ENCODE measurements around the gene ERRFI1.
"Not testable (repeated sequence)": the region's sequence is repeated elsewhere in the genome, so short reads cannot be mapped to it uniquely, and the experiment has no call there.

Gene ERRFI1

GRCh38 chr1:8053878-8054567 lies 27.9 kb upstream of the ERRFI1 start:
- TF ChIP-seq POLR2A (IDR thresholded peaks at IDR 0.05; ENCODE audit: low read length) (no peak), GATA1 (IDR thresholded peaks at IDR 0.05; ENCODE audit: low read depth, low read length) (no peak)
- DNase-seq: no peak

- no peak for DNase-seq
- no peak for TF ChIP-seq POLR2A (IDR thresholded peaks at IDR 0.05; ENCODE audit: low read length)
- no peak for TF ChIP-seq GATA1 (IDR thresholded peaks at IDR 0.05; ENCODE audit: low read depth, low read length)
These were observed 25.5 kb upstream of the ERRFI1 start for GRCh38 chr1:8051650-8052049.

- DNase-seq: not testable (repeated sequence)
These were observed 23.1 kb upstream of the ERRFI1 start for GRCh38 chr1:8049229-8049628.

DNA sequence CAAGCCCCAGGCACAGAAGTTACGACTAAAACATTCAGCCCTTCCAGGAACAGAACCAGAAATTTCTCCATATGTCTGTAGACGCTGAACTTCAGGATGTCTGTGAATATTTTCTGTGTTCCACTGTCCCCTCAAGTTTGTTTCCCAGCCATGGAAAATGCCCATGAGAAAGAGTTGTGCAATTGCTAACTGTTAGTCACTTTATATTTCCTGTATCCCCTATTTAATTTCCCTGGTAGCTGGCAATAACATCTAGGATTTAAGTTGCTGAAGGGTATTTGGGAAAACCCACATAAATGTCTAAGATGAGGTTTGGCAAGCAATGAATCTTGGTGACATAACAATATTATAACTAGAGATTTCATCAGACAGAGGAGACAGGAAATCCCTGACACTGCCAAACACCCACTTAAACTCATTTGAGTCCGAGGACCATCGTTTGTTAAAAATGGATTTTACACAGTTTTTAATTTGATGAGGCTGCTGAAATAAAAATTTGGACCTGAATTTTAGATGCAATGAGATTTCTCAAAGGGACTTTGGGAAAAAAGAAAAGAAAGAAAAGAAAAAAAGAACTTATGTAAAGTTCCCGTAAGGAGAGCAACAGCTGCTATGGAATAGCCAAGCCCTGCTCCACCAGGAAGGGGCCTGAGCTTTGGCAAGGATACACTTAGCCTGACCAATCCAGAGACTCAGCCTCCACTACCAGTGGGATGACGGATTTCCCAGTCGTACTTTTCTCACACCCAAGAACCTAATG lies 21.8 kb upstream of the ERRFI1 start:
- no peak for DNase-seq
- TF ChIP-seq POLR2A (IDR thresholded peaks at IDR 0.05; ENCODE audit: low read length) (no peak), GATA1 (IDR thresholded peaks at IDR 0.05; ENCODE audit: low read depth, low read length) (no peak)

- TF ChIP-seq POLR2A (IDR thresholded peaks at IDR 0.05; ENCODE audit: low read length): no peak
- no peak for TF ChIP-seq GATA1 (IDR thresholded peaks at IDR 0.05; ENCODE audit: low read depth, low read length)
- DNase-seq: no peak
These were observed 21.0 kb upstream of the ERRFI1 start for GRCh38 chr1:8047112-8047511.

DNA sequence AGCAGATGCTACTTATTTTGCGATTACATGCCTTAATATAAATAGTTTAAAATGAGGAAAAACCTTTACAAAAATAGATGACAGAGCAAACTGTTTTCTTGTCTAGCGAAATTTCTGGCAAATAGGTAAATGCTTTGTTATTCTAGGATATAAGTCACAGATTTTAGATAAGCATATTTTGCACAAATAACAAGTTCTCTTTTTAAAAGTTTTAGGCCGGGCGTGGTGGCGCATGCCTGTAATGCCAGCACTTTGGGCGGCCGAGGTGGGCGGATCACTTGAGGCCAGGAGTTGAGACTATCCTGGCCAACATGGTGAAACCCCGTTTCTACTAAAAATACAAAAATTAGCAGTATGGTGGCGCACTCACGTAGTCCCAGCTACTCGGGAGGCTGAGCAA lies 20.3 kb upstream of the ERRFI1 start:
- DNase-seq: no peak
- TF ChIP-seq POLR2A (IDR thresholded peaks at IDR 0.05; ENCODE audit: low read length) (no peak), GATA1 (IDR thresholded peaks at IDR 0.05; ENCODE audit: low read depth, low read length) (no peak)

DNA sequence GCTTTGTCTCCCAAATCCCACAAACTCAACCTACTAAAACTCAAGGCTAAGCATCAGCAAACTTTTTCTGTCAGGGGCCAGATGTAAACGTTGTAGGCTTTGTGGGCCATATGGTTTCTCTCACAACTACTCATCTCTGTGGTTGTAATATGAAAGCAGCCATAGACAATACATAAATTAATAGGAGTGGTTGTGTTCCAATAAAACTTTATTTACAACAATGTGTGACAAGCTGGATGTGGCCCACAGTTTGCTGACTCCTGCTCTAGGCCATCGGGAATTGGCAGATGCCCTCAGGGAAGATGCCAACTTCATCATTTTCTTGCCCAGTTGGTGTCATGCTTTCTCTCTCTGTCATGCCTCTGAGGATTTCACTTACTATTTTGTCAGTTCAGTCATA lies 17.5 kb upstream of the ERRFI1 start:
- TF ChIP-seq GATA1 (IDR thresholded peaks at IDR 0.05; ENCODE audit: low read depth, low read length): no peak
- no peak for TF ChIP-seq POLR2A (IDR thresholded peaks at IDR 0.05; ENCODE audit: low read length)
- no peak for DNase-seq

DNA sequence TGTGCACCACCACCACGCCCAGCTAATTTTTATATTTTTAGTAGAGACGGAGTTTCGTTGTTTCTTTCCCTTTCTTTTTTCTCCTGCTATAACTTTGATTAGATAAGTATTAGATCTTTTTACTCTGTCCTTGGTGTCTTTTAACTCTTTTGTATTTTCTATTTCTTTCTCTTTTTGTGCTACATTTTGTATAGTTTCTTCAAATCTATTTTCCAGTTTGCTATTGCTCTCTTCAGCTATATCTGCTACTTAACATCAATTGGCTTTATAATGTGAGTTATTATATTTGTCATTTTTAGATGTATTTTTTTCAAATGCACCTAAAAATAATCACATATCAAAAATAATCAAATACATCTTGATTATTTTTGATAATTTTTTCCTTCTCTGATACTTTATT lies 16.0 kb upstream of the ERRFI1 start:
- no peak for DNase-seq
- TF ChIP-seq POLR2A (IDR thresholded peaks at IDR 0.05; ENCODE audit: low read length): no peak
- TF ChIP-seq GATA1 (IDR thresholded peaks at IDR 0.05; ENCODE audit: low read depth, low read length): no peak

GRCh38 chr1:8040586-8040985 lies 14.5 kb upstream of the ERRFI1 start:
- TF ChIP-seq POLR2A (IDR thresholded peaks at IDR 0.05; ENCODE audit: low read length) (no peak), GATA1 (IDR thresholded peaks at IDR 0.05; ENCODE audit: low read depth, low read length) (no peak)
- DNase-seq: no peak

- no peak for DNase-seq
- TF ChIP-seq GATA1 (IDR thresholded peaks at IDR 0.05; ENCODE audit: low read depth, low read length) (no peak), POLR2A (IDR thresholded peaks at IDR 0.05; ENCODE audit: low read length) (no peak)
These were observed 13.0 kb upstream of the ERRFI1 start for GRCh38 chr1:8039071-8039470.

- no peak for DNase-seq
- no peak for TF ChIP-seq POLR2A (IDR thresholded peaks at IDR 0.05; ENCODE audit: low read length)
- no peak for TF ChIP-seq GATA1 (IDR thresholded peaks at IDR 0.05; ENCODE audit: low read depth, low read length)
These were observed 9.2 kb upstream of the ERRFI1 start for GRCh38 chr1:8035289-8035688.

DNA sequence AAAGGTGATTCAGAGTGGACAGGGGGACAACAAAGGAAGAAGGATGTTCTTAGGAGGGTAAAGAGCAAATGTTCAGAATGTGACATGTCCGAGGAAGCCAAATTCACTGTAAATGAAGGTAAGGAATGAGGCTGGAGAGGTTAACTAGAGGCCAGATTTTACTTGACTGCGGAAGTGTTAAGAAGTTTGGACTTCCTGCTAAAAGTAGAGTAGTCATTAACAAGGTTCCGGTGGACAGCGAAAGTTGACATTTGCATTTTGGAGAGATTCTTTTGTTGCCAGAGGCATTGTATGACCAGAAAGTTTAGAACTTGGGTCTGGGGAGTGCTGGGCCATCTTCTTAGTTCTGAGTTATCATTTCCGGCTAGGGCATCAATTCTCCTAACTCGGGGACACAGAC lies 7.2 kb upstream of the ERRFI1 start:
- no peak for DNase-seq
- no peak for TF ChIP-seq POLR2A (IDR thresholded peaks at IDR 0.05; ENCODE audit: low read length)
- no peak for TF ChIP-seq GATA1 (IDR thresholded peaks at IDR 0.05; ENCODE audit: low read depth, low read length)

- no peak for TF ChIP-seq GATA1 (IDR thresholded peaks at IDR 0.05; ENCODE audit: low read depth, low read length)
- TF ChIP-seq POLR2A (IDR thresholded peaks at IDR 0.05; ENCODE audit: low read length): no peak
- DNase-seq: no peak
These were observed 6.3 kb upstream of the ERRFI1 start for GRCh38 chr1:8032366-8032910.

GRCh38 chr1:8031176-8031785 lies 5.2 kb upstream of the ERRFI1 start:
- DNase-seq: peak; percentile 33 to 45

More at GRCh38 chr1:8031176-8031785, 5.2 kb upstream of the ERRFI1 start:
- no peak for TF ChIP-seq POLR2A (IDR thresholded peaks at IDR 0.05; ENCODE audit: low read length)
- no peak for TF ChIP-seq GATA1 (IDR thresholded peaks at IDR 0.05; ENCODE audit: low read depth, low read length)

Measured in erythroblast (primary cell).